GM13976 (cell line): ENCODE measurements around the gene PPBP.

Experiments
- DNase-seq: peaks from one replicate; pipeline ENCODE4 v3.0.0; 2012; ENCODE audit warnings: low spot score
- CTCF ChIP-seq: IDR thresholded peaks from 2 replicates; pipeline ENCODE4 v1.5.1; 2012; ENCODE audit warnings: borderline replicate concordance, mild to moderate bottlenecking; ENCODE audit not compliant: insufficient read depth; ENCODE audit errors: extremely low read depth, missing control alignments, control extremely low read depth
- in situ Hi-C: fragments of 300-500 bp; cut with MboI; formaldehyde crosslinking; loops from one replicate; pipeline ENCODE4 v1.12.0; 2022; ENCODE audit warnings: low sequenced_read_pairs, mixed read lengths, inconsistent platforms; ENCODE audit not compliant: unreplicated experiment

The PPBP gene, protein sequence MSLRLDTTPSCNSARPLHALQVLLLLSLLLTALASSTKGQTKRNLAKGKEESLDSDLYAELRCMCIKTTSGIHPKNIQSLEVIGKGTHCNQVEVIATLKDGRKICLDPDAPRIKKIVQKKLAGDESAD

DNA sequence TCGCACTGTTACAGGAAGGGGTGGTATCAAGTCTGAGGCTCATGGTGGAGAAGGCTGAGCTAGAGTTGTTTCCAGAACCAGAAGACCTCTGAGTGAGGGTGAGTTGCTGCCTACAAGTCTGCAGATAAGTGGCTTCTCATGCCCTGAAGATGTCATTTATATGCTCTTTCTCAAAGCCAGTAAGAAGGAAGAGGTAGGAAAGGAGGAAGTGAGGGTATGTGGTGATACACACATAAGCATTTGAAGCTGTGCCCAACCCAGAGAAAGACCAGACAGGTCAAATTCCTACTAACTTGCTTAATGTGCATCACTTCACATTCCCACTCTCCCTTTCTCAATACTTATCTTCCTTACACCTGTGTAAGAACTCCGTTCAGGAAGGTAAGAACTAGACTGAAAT, at the start of gene PPBP:
PPBP (minus strand) TSS at position 130 of the 400 bp plus-strand sequence; CDS start at position 43, 87 bp downstream.
- DNase-seq = no peak
- TF ChIP-seq CTCF = no peak

GRCh38 chr4:74037076-74037955, 49.3 kb upstream of the PPBP start:
- DNase-seq = no peak
- TF ChIP-seq CTCF = no peak
- in situ Hi-C loops = no loop called here

More for the DNA sequence above, at the start of gene PPBP:
- in situ Hi-C loops = no loop called here

GRCh38 chr4:74033739-74034138, 45.7 kb upstream of the PPBP start:
- no peak for DNase-seq
- TF ChIP-seq CTCF = no peak
- in situ Hi-C loops = no loop called here

GRCh38 chr4:74032064-74032463, 44.1 kb upstream of the PPBP start:
- no peak for DNase-seq
- in situ Hi-C loops = no loop called here
- no peak for TF ChIP-seq CTCF

DNA sequence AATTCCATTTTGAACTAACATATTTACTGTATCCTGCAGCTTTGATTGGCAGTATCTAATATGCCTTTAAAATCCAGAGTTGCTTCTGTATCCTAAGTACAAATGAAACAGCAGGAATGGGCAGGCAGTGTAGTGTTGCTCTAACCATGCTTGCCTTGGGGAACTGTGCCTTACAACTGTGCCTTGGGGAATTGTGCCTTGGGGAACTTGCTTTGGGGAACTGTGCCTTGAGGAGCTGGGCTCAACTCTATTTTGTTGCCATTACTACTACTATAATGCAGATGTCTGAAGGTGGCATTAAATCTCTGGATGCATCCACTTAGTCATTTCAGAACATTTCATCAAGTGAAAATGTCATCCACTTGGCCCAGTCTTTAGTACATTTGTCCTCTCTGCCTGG, 43.6 kb upstream of the PPBP start:
- TF ChIP-seq CTCF = no peak
- in situ Hi-C loops = no loop called here

DNA sequence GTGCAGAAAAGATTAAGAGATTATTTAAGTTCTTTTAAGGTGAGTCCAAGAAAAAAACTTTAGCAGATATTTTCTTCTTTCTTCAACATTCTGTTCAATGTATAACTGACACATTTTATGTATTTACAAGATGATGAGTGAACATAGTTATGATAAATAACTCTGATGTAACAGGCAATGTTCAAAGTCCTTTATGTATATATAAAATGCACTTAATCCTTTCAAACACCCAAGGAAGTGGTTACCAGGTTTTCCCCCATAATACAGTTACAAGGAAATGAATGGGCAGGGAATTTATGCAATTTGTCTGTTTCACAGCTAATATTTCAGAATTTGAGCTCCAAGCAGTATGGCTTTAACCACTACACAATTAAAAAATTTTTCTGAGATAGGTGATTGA, 42.3 kb upstream of the PPBP start:
- TF ChIP-seq CTCF = no peak
- no peak for DNase-seq
- in situ Hi-C loops = no loop called here

More for the DNA sequence above, 43.6 kb upstream of the PPBP start:
- DNase-seq = no peak
